Daoy (cell line): ENCODE data around the gene GPR146. TPM values are rescaled to one million over a fixed set of nuclear protein-coding genes. Genes with fewer than 3 reads are reported as not detected.
"Not testable (repeated sequence)": the region's sequence is repeated elsewhere in the genome, so short reads cannot be mapped to it uniquely, and the experiment has no call there.

ENCODE experiments used
- DNase-seq: peaks from one replicate; pipeline ENCODE4 v3.0.0-alpha.2; 2015; ENCODE audit warnings: low read depth
- total RNA-seq: library from RNA; depleted of rRNA; stranded (reverse); fragments of >200 nt; shearing (Covaris generic); gene quantifications from 2 replicates; pipeline ENCODE4 v1.2.3, GENCODE V29; 2014; rRNA removed

GPR146 gene, protein sequence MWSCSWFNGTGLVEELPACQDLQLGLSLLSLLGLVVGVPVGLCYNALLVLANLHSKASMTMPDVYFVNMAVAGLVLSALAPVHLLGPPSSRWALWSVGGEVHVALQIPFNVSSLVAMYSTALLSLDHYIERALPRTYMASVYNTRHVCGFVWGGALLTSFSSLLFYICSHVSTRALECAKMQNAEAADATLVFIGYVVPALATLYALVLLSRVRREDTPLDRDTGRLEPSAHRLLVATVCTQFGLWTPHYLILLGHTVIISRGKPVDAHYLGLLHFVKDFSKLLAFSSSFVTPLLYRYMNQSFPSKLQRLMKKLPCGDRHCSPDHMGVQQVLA
- 0.17 and 1.1 TPM in 2 replicates for total RNA-seq

- DNase-seq, result peak; percentile 99
These were observed at the start of gene GPR146 for GRCh38 chr7:1044189-1045068. Gene GPR146 (plus strand): TSS chr7:1044546. CDS start chr7:1057516, 12,970 bp downstream.

- DNase-seq, result no peak
These were observed 49.6 kb upstream of the GPR146 start for GRCh38 chr7:994592-995308.

DNA sequence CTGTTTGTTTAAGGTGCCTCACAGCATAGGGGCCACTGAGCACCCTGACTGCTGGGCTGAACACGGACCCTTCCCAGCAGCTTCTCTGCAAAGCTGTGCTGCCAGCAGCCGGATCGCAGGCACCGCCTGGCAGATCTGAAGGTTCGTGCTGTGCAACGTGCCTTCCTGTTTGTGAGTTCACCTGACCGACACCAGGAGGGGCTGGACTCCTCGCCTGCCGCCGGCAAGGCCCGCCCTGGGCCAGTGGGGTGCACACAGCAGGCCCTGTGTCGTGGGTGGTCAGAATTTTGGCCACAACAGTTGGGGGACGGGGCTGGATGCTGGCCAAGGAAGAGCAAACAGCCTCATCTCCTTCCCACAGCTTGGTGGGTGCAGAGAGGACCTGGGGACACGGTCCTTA is 48.8 kb upstream of the GPR146 start:
- no peak for DNase-seq

DNA sequence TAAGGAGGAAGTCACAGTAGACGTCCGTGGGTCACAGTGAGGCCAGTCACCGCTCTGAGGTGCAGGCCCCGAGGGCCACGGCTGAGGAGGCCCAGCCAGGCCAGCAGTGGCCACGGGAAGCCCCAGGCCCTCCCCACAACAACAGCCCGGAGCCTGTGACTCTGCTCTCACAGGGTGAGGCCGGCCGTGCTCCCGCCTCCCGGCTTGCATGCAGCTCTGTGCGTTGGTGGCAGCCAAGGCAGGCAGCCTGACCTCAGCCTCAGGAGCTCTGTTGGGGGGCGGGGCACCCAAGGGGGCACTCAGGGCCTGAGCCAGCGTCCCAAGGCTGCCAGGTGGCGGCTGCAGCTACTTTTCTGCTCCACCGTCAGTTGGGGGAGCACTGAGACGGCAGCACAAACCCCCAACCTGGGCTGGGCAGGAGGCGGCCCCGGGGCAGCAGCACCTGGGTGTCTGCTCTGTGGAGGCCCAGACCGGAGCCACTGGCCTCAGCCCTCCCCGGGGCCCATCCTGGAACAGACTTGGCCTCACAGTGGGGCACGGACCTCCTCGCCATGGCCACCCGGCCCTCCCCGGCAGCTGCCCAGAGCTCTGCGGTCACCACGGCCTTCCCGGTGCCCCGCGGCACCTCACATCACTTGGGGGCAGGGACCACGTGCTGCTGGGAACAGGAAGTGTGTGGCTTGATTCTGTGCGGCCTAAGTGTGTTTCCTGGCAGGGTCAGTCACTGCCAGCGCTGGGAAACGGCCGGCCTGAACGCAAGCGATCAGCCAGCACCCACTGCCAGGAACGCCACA is 48.1 kb upstream of the GPR146 start:
- no peak for DNase-seq

- no peak for DNase-seq
These were observed 46.6 kb upstream of the GPR146 start for GRCh38 chr7:997404-998395.

GRCh38 chr7:999149-999879 is 45.0 kb upstream of the GPR146 start:
- no peak for DNase-seq

DNA sequence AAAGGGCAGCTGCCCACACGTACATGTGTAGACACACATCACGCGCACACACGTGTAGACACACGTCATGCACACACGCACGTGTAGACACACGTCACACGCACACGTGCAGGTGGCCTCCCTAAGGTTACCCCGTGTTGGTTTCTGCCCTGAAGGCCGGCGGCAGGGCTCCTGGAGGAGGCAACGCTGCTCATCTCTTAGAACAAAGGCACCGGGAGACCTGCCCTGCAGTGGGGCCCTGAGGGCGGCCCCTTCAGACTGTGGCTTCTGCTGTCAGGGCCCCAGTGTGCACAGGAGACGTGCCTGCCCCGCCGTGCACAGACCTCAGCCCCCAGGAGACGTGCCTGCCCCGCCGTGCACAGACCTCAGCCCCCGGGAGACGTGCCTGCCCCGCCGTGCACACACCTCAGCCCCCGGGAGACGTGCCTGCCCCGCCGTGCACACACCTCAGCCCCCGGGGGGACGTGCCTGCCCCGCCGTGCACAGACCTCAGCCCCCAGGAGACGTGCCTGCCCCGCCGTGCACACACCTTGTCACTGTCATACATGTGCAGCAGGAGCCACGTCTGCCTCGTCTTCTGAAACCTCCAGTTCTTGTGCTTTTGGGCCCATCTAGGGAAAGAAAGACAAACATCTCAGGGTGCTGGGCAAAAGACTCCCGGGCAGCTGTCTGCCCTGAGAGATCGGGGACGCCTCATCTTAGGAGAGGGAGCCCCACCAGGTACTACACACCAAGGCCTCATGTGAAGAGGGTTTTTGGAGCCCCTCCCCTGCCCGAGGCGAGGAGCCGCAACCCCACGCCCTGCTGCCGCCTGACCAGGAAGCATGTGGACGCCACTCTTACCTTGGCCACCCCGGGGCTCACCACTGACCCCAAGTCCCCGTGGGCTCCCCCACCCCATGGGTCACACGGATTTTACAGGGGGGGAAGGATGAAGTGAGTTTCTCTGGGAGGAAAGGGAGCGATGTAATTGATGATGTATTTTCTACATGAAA is 44.1 kb upstream of the GPR146 start:
- no peak for DNase-seq

DNA sequence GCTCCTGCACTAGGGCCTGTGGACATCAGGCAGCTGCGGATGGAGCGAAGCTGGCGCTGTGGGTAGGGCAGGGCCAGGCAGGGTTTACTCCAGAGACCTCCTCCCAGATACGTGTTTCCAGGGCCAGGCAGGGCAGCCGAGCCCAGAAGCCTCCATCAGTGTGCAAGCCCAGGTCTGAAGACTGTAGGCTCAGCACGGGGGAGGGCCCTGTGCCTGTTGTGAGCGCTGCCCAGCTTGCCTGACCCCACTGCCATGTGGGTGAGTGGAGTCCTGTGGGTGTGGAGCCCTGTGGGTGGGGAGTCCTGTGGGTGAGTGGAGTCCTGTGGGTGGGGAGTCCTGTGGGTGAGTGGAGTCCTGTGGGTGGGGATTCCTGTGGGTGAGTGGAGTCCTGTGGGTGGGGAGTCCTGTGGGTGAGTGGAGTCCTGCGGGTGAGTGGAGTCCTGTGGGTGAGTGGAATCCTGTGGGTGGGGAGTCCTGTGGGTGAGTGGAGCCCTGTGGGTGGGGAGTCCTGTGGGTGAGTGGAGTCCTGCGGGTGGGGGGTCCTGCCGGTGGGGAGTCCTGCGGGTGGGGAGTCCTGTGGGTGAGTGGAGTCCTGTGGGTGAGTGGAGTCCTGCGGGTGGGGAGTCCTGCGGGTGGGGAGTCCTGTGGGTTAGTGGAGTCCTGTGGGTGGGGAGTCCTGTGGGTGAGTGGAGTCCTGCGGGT is 43.1 kb upstream of the GPR146 start:
- not testable (repeated sequence) for DNase-seq

- not testable (repeated sequence) for DNase-seq
These were observed 42.3 kb upstream of the GPR146 start for GRCh38 chr7:1002026-1002425.

DNA sequence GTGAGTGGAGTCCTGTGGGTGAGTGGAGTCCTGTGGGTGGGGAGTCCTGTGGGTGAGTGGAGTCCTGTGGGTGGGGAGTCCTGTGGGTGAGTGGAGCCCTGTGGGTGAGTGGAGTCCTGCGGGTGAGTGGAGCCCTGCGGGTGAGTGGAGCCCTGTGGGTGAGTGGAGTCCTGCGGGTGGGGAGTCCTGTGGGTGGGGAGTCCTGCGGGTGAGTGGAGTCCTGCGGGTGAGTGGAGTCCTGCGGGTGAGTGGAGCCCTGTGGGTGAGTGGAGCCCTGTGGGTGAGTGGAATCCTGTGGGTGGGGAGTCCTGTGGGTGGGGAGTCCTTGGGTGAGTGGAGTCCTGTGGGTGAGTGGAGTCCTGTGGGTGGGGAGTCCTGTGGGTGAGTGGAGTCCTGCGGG is 41.9 kb upstream of the GPR146 start:
- DNase-seq, result not testable (repeated sequence)

DNA sequence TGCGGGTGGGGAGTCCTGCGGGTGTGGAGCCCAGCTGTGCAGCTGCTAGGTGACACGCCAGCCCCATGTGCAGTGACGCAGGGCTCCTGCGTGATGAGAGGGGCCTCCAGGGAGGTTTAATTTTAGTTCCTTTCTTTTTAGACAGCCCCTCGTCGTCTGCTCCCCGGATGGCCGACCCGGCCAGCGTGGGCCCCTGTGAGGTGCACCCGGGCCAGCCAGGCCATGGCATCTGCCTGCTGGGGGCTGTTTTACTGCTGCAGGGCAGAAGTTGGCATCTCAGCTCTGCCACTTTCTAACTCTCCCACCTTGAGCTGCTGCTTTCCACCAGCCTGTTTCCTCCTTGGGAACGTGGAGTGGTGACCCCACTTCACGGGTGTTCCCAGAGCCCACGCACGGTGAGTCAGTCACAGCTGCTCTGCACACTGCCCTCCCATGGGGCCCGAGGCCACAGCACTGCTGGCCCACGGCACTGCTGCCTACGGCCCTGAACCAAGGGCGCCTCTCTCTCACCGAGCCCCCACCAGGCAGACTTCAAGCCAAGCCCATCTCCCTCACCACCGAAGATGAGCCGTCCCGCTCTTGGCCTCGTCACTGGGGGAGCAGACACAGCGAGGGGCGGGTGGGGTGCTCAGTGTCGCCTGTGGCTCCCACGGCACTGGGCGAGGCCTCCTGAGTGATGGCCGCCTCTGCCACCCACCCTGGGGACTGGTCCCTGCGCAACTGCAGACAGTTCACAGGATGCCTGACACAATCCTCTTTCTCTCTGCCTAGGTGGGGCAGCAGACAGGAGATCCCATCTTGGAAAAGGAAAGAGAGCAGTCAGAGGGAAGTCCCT is 40.1 kb upstream of the GPR146 start:
- no peak for DNase-seq

- no peak for DNase-seq
These were observed 39.0 kb upstream of the GPR146 start for GRCh38 chr7:1005303-1005702.

- DNase-seq, result no peak
These were observed 36.4 kb upstream of the GPR146 start for GRCh38 chr7:1007901-1008300.

GRCh38 chr7:1008733-1009363 is 35.5 kb upstream of the GPR146 start:
- DNase-seq, result no peak

GRCh38 chr7:1009747-1010146 is 34.6 kb upstream of the GPR146 start:
- no peak for DNase-seq

GRCh38 chr7:1010226-1010625 is 34.1 kb upstream of the GPR146 start:
- no peak for DNase-seq
